Lower leg skin (tissue), 3 donors: ENCODE measurements around the gene VWA8.

ENCODE experiments used
- CTCF ChIP-seq, 3 donors: fragments of 450-650 bp; IDR thresholded peaks; one replicate each; pipeline ENCODE4 v1.5.1; 2016; ENCODE audit warnings: antibody characterized with exemption in 3 of 3, mild to moderate bottlenecking in 3 of 3, moderate library complexity in 2 of 3
- POLR2A ChIP-seq, 2 donors: fragments of 450-650 bp; IDR thresholded peaks; one replicate each; pipeline ENCODE4 v1.6.1; 2016 to 2017; ENCODE audit warnings: antibody characterized with exemption in 2 of 2, mild to moderate bottlenecking in 1 of 2, moderate library complexity in 1 of 2

GRCh38 chr13:41568972-41569351 is 391.9 kb downstream of the VWA8 start:
- TF ChIP-seq CTCF (IDR thresholded peaks at IDR 0.05) (no peak), POLR2A (IDR thresholded peaks at IDR 0.05) (no peak)
